Activated CD8-positive, alpha-beta memory T cell treated with anti-CD3 and anti-CD28 coated beads, Interleukin-2, amount 50 U/mL, for 1 hour (primary cell): ENCODE measurements around the gene WDR87.
"Not testable (repeated sequence)": the region's sequence is repeated elsewhere in the genome, so short reads cannot be mapped to it uniquely, and the experiment has no call there.

ENCODE experiments used
- DNase-seq: peaks from one replicate; pipeline ENCODE4 v3.0.0-alpha.2; 2020; ENCODE audit errors: extremely low read depth

Gene WDR87

DNA sequence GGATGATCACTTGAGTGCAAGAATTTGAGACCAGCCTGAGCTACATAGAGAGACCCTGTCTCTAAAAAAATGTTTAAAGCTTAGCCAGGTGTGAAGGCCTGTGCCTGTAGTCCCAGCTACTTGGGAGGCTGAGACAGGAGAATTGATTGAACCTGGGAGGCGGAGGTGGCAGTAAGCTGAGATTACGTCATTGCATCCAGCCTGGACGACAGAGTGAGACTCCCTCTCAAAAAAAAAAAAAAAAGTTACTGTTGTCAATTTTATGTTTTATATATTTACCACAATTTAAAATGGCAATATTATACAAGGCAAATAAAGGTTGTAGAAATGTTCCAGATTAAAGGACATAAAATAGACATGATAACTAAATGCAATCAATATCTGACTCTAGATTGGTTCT, 29.2 kb downstream of the WDR87 start:
- no peak for DNase-seq

DNA sequence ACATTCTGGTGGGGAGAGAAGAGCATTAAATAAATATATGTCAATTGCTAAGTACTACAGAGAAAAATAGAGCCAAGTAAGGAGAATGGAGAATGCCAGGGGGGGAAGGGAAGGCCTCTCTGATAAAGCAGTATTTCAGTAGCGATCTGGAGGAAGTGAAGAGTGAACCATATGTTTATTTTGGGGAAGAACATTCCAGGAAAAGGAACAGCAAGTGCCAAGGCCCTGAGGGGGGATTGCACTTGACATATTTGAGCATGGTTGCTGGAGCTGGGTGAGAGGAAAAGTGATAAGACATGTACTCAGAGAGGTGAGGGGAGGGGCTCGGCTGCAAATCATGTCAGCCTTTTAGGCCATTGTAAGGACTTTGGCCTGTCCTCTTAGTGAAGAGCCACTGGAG, 30.4 kb downstream of the WDR87 start:
- DNase-seq, result no peak

DNA sequence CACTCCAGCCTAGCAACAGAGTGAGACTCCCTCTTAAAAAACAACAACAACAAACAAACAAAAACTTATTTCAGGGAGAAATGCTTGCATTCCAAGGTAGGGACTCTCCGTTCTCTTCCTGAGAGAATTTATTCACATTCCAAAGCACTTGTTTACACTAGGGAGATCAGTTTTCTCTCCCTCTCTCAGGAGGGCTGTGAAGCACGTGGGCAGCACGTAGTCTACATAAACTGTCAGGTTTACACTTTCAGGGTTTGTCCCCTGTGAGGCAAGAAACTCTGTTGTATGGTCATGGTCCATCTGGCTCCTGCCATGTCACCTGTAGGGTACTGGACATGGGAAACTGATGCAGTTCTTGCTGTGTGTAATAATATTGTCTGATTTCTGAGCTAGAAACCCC, 31.6 kb downstream of the WDR87 start:
- DNase-seq, result no peak

DNA sequence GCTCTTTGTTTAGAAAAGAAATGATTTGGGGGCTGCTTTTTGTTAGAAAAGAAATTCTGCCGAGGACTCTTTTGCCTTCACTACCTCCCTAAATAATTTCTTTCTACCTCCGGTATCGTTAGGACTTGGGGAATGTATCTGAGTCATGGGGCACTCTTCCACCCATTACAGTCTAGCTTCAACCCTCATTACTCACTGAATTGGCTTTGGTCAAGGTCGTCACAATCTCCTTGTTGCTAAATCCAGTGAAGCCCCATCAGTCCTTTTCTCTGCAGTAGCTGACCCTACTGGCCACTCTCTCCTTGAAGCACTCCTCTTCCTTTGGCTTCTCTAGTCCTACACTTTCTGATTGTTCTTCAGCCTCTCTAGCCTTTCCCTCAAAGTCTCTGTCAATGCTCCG, 34.0 kb downstream of the WDR87 start:
- DNase-seq, result no peak

DNA sequence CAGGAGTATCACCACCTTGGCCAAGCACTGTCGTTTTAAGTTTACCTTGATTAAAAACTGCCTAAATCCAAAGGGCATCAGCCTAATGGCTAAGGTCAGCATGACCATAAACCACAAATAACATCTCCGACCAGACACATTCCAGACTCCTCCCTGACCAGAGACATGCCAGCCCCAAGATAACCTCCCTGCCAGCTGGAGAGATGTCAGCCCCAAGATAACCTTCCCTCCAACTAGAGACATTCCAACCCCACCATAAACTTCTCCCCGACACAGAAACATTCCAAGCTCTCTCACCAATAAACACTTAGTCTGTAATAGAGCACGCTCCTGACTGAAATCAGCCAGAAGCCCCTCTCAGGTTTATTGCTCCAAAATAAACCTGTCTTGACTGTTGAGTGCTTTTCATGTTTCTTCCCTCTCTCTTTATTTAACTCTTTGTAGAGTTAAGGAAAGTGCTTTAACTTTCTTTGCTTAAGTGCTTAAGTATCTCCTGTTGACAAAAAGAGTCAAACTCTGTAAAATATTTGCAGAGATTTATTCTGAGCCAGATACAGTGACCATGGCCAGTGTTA, 36.5 kb downstream of the WDR87 start:
- no peak for DNase-seq

DNA sequence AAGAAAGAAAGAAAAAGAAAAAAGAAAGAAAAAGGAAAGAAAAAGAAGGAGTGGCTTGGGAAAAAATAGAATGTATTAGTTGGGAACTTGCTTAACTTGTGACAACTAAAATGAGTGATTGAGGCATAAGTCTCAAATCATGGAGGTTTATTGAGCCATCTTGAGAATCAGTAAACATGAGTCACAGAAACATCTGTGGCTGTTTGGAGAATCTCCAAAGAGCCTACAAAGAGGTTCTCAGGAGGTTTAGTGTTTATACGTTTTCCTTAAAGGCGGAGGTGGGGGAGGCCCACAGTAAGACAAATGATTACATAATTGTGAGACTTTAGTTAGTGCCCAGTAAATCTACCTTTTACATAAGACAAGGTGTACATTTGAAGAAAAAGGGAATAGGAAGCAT, 38.6 kb downstream of the WDR87 start:
- DNase-seq, result no peak

DNA sequence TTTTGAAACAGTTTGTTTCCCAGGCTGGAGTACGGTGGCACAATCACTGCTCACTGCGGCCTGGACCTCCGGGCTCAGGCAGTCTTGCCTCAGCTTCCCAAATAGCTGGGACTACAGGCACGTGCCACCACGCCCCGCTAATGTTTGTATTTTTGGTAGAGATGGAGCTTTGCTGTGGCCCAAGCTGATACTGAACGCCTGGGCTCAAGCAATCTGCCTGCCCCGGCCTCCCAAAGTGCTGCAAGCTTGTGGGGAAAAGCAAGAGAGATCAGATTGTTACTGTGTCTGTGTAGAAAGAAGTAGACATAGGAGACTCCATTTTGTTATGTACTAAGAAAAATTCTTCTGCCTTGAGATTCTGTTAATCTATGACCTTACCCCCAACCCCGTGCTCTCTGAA, 40.5 kb downstream of the WDR87 start:
- not testable (repeated sequence) for DNase-seq

DNA sequence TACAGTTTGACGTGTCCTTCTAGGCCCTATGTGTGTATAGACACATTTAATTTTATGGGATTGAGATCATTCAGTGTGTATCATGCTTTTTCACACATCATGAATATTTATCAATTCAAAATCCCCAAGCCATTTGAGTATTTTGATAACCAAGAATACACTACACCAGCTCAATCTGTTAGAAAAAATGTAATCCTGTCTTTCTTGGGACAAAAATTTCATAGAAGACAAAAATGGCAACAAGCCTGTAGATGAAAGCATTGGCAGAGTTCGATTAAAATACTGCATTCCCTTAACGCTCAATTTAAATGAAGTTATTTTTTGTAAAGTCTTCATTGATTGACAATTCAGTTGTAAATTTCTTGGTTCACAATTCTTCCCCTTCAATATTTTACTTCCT, 41.9 kb downstream of the WDR87 start:
- no peak for DNase-seq

DNA sequence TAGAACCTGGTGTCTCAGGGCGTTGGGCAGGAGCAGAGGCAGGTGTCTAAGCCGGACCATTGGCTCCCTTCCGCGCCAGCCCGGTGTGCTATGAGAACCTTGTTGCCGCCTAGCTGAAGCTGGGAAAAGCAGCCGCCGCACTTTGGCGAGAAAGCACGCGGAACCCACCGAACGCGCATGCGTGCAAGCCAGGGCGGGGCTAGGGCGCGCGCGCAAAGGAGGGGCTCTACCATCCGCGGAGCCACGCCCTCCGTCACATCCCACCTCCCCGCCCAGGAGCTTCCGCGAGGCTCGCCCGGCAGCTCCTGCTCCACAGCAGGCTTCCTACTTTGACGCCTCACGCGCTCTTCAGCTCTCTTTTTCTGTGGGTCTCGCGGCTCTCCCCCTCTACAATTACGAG, 51.3 kb downstream of the WDR87 start:
- DNase-seq, result no peak

DNA sequence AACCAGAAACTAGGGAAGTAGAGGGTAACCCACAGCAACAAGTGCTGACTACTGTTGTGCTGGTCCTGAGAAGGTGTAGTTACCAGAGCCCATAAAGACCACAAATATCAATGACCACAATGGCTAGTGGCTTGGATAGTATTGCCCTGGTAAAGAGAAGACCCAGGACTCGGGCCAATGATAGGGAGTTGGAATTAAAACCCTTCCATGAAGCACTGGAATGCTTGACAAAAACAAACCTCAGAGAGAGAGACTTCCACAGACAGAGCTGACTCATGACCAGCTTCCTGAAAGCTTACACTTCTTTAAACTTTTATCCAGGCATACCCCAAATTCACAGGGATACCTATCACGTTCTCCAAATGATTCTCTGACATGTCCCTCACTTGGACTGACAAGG, 60.5 kb downstream of the WDR87 start:
- no peak for DNase-seq
